ENCODE results near the gene AFG3L2. TPM values are rescaled to one million over a fixed set of nuclear protein-coding genes. Genes with fewer than 3 reads are reported as not detected.
A peak's percentile ranks its signal among the peaks of the same experiment; 100 is the strongest.

AFG3L2 gene
- 10 to 100 TPM; 53.0 to 62.8 (median 57.9) TPM for total RNA-seq

DNA sequence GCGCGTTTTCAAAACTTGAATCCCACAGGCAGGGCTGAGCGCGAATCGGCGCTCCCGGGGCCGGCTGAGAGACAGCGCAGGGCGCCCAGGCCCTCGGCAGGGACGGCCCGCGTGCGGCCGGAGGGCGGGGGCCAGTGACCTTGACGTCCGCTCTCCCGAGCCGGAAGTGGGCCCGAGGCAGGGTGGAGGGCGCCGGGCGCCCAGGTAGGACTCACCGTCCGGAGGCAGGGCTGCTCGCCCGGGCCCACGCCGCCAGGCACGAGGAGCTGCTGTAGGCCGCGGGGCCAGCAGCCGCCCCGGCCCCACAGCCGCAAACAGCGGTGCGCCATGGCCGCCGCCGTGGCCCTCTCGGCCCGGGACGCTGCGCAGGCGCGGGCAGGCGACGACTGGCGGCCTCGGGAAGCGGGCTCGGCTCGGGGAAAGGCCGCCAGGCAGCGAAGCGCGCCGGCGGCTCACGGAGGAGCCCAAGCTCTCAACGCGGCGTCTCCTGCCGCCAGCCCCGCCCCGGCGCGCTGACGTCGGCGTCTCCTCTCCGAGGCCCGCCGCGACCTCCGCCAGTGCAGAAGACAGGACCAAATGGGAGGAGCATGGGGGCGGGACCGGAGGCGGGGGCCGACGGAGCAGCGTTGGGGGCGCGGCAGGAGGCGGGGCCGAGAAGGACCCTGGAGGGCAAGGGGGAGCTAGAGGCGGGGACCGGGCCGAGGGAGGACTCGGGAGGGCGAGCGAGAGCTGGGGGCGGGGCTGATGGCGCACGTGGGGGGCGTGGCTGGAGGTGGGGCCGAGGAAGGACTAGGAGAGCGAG lies at the start of gene AFG3L2:
Gene AFG3L2 (minus strand): TSS at position 474 of the 802 bp plus-strand sequence. CDS start 145 bp downstream, at position 329.
- WGBS = under 1% methylated on average over 46 of the region's 100 CpGs
- no peaks in the 10 kb centered on the region for H3K27me3 ChIP-seq
- TF ChIP-seq POLR2A (IDR thresholded peaks at IDR 0.05) (peak; percentile 78 to 96), POLR2AphosphoS5 (IDR thresholded peaks at IDR 0.05) (peak in 2 of 3 donors; percentile 14 to 48), EP300 (IDR thresholded peaks at IDR 0.05) (no peak)
- H3K36me3 ChIP-seq = no peaks in the 10 kb centered on the region
- H3K4me3 ChIP-seq = peak within 1 kb of the TSS; percentile 95
- peaks cover under 1% of the 10 kb centered on the region for H3K9me3 ChIP-seq
- peak; percentile 100 for DNase-seq (ENCODE audit: low spot score in 2 of 2)
- H3K27ac ChIP-seq = peak within 1 kb of the TSS; percentile 100
- H3K4me1 ChIP-seq = peaks cover 50% of the 10 kb centered on the region

DNA sequence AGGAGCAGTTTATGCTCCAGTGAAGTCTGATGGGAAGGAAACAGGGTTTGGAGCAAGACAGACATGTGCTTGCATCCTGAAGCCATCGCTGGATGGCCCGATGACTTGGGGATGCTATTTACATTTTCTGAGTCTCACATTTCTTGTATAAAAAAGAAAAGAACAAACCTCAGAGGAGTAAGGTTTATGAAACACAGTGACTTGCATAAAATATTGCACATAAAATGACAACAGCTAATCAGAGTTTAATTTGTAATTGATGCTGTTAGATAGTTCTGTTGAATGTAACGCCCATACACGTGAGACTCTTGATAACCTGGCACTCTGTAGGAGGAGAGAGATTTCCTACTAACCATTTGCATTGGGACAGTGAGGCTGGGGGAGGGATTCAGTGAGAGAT lies 47.2 kb upstream of the AFG3L2 start:
- DNase-seq (ENCODE audit: low spot score in 2 of 2) = no peak
- Histone ChIP-seq H3K4me1 (peaks cover 16% of the 10 kb centered on the region), H3K9me3 (no peaks in the 10 kb centered on the region), H3K27me3 (no peaks in the 10 kb centered on the region), H3K27ac (no peak overlapping the region), H3K4me3 (no peak overlapping the region), H3K36me3 (peaks cover 19% of the 10 kb centered on the region)
- TF ChIP-seq EP300 (IDR thresholded peaks at IDR 0.05) (no peak), POLR2AphosphoS5 (IDR thresholded peaks at IDR 0.05) (no peak), CTCF (IDR thresholded peaks at IDR 0.05) (no peak), POLR2A (IDR thresholded peaks at IDR 0.05) (no peak)
- WGBS = 93% methylated on average over 4 of the region's 4 CpGs

GRCh38 chr18:12423820-12424219 lies 46.8 kb upstream of the AFG3L2 start:
- no peak overlapping the region for H3K27ac ChIP-seq
- H3K36me3 ChIP-seq = peaks cover 19% of the 10 kb centered on the region
- peaks cover 16% of the 10 kb centered on the region for H3K4me1 ChIP-seq
- H3K4me3 ChIP-seq = no peak overlapping the region
- no peak for TF ChIP-seq POLR2A (IDR thresholded peaks at IDR 0.05)
- TF ChIP-seq POLR2AphosphoS5 (IDR thresholded peaks at IDR 0.05) = no peak
- TF ChIP-seq CTCF (IDR thresholded peaks at IDR 0.05) = no peak
- TF ChIP-seq EP300 (IDR thresholded peaks at IDR 0.05) = no peak
- 85% methylated on average over 2 of the region's 5 CpGs for WGBS
- no peaks in the 10 kb centered on the region for H3K9me3 ChIP-seq
- no peak for DNase-seq (ENCODE audit: low spot score in 2 of 2)
- H3K27me3 ChIP-seq = no peaks in the 10 kb centered on the region

GRCh38 chr18:12423393-12423792 lies 46.4 kb upstream of the AFG3L2 start:
- H3K27ac ChIP-seq = no peak overlapping the region
- TF ChIP-seq POLR2AphosphoS5 (IDR thresholded peaks at IDR 0.05) (no peak), CTCF (IDR thresholded peaks at IDR 0.05) (no peak), POLR2A (IDR thresholded peaks at IDR 0.05) (no peak), EP300 (IDR thresholded peaks at IDR 0.05) (no peak)
- H3K36me3 ChIP-seq = peaks cover 19% of the 10 kb centered on the region
- no peaks in the 10 kb centered on the region for H3K27me3 ChIP-seq
- peaks cover 16% of the 10 kb centered on the region for H3K4me1 ChIP-seq
- no peak for DNase-seq (ENCODE audit: low spot score in 2 of 2)
- whole genome bisulfite sequencing = 91% methylated on average over 4 of the region's 10 CpGs
- H3K4me3 ChIP-seq = no peak overlapping the region
- no peaks in the 10 kb centered on the region for H3K9me3 ChIP-seq

GRCh38 chr18:12422936-12423335 lies 45.9 kb upstream of the AFG3L2 start:
- TF ChIP-seq EP300 (IDR thresholded peaks at IDR 0.05) = no peak
- no peak for TF ChIP-seq POLR2AphosphoS5 (IDR thresholded peaks at IDR 0.05)
- Histone ChIP-seq H3K27me3 (no peaks in the 10 kb centered on the region), H3K9me3 (no peaks in the 10 kb centered on the region), H3K4me1 (peaks cover 16% of the 10 kb centered on the region), H3K36me3 (peaks cover 15% of the 10 kb centered on the region), H3K4me3 (no peak overlapping the region), H3K27ac (no peak overlapping the region)
- 82% methylated on average over 9 of the region's 9 CpGs for WGBS
- no peak for DNase-seq (ENCODE audit: low spot score in 2 of 2)

GRCh38 chr18:12421732-12422131 lies 44.7 kb upstream of the AFG3L2 start:
- no peak for TF ChIP-seq EP300 (IDR thresholded peaks at IDR 0.05)
- no peak for TF ChIP-seq POLR2AphosphoS5 (IDR thresholded peaks at IDR 0.05)
- no peak for TF ChIP-seq CTCF (IDR thresholded peaks at IDR 0.05)
- TF ChIP-seq POLR2A (IDR thresholded peaks at IDR 0.05) = no peak
- Histone ChIP-seq H3K27ac (no peak overlapping the region), H3K27me3 (no peaks in the 10 kb centered on the region), H3K36me3 (peaks cover 2% of the 10 kb centered on the region), H3K4me3 (no peak overlapping the region), H3K9me3 (no peaks in the 10 kb centered on the region), H3K4me1 (peaks cover 16% of the 10 kb centered on the region)
- WGBS = 90% methylated on average over 5 of the region's 5 CpGs
- DNase-seq (ENCODE audit: low spot score in 2 of 2) = no peak
